Suprapubic skin (tissue), 3 donors: ENCODE results near the gene CMTM8.

Source experiments
- POLR2A ChIP-seq, 2 donors: fragments of 450-650 bp; IDR thresholded peaks; one replicate each; pipeline ENCODE4 v1.6.1; 2017; ENCODE audit warnings: antibody characterized with exemption in 2 of 2, mild to moderate bottlenecking in 2 of 2, moderate library complexity in 2 of 2
- TF ChIP-seq, protein P1 (sequence below), 2 donors: fragments of 200-600 bp in 1 of 2; fragments of 450-650 bp in 1 of 2; sonication (generic) in 1 of 2; IDR thresholded peaks; one replicate each; pipeline ENCODE4 v1.5.1; 2016 to 2019; ENCODE audit warnings: antibody characterized with exemption in 2 of 2, mild to moderate bottlenecking in 1 of 2, moderate library complexity in 1 of 2

DNA sequence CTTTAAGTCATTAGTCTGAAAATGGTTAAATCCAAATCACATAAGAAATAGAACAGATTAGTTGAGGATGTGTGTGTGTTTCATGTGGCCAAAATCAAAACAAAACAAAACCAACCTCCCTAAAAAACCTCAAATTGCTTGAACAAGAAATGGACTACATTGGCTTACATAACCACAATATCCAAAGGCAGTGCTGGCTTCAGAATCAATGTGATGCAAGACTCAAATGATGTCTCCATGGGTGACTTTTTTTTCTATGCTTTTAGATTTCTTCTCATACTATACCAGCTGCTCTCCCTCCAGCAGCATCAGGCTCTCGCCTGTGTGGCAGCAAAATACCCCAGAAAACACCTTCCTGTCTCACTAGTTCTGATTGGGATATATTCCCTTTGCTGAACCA lies 36.0 kb upstream of the CMTM8 start:
- TF ChIP-seq, protein P1, sequence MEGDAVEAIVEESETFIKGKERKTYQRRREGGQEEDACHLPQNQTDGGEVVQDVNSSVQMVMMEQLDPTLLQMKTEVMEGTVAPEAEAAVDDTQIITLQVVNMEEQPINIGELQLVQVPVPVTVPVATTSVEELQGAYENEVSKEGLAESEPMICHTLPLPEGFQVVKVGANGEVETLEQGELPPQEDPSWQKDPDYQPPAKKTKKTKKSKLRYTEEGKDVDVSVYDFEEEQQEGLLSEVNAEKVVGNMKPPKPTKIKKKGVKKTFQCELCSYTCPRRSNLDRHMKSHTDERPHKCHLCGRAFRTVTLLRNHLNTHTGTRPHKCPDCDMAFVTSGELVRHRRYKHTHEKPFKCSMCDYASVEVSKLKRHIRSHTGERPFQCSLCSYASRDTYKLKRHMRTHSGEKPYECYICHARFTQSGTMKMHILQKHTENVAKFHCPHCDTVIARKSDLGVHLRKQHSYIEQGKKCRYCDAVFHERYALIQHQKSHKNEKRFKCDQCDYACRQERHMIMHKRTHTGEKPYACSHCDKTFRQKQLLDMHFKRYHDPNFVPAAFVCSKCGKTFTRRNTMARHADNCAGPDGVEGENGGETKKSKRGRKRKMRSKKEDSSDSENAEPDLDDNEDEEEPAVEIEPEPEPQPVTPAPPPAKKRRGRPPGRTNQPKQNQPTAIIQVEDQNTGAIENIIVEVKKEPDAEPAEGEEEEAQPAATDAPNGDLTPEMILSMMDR (IDR thresholded peaks at IDR 0.05), result no peak
- TF ChIP-seq POLR2A (IDR thresholded peaks at IDR 0.05), result no peak
